Keratinocyte (primary cell): ENCODE results near the gene ANKRD62.

Source experiments
- CTCF ChIP-seq, 3 experiments: IDR thresholded peaks in 1 of 3; conservative IDR thresholded peaks in 1 of 3; optimal IDR thresholded peaks in 1 of 3; 2 replicates in 2 of 3; 3 replicates in 1 of 3; pipeline versions ENCODE3 to v1.5.1; 2011; ENCODE audit warnings: low read length in 3 of 3, mild to moderate bottlenecking in 3 of 3, moderate library complexity in 2 of 3, control low read depth in 1 of 3, inconsistent platforms in 1 of 3; ENCODE audit not compliant: insufficient read depth in 2 of 3; ENCODE audit errors: extremely low read depth in 1 of 3
- EZH2 ChIP-seq: IDR thresholded peaks from one replicate; pipeline ENCODE4 v1.6.1; 2012; ENCODE audit warnings: inconsistent platforms, mild to moderate bottlenecking, low read length, moderate library complexity

- TF ChIP-seq CTCF (optimal IDR thresholded peaks at IDR 0.05 in 1 of 3, IDR thresholded peaks at IDR 0.05 in 1 of 3, conservative IDR thresholded peaks at IDR 0.05 in 1 of 3; ENCODE audit: extremely low read depth in 1 of 3, insufficient read depth in 2 of 3, low read length in 3 of 3): no peak
- no peak for TF ChIP-seq EZH2
Measured at GRCh38 chr18:12048827-12049175, 44.8 kb upstream of the ANKRD62 start.
